ENCODE measurements around the gene MAGI1. TPM values are rescaled to one million over a fixed set of nuclear protein-coding genes. Genes with fewer than 3 reads are reported as not detected.
"Not testable (repeated sequence)": the region's sequence is repeated elsewhere in the genome, so short reads cannot be mapped to it uniquely, and the experiment has no call there.

The MAGI1 gene
- total RNA-seq, 3 donors from 2014 or later (not counting 1 experiment from before 2014, with no cell fraction given), result not detected

DNA sequence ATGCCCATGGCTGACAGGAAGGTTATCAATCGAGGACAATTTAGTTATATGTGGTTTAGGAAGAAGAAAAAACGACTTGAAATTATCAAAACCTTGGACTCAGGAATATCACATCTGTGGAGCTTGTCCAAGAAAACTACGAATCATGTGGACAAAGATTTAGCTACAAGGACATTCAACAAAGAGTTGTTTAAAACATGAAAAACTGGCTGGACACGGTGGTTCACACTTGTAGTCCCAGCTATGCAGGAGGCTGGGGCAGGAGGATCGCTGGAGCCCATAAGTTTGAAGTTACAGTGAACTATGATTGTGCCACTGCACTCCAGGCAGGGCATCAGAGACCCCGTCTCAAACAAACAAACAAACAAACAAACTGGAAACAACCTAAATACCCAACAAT lies 142.4 kb downstream of the MAGI1 start:
- Mint-ChIP-seq H3K4me1 (no peaks in the 10 kb centered on the region), H3K9me3 (no peaks in the 10 kb centered on the region), H3K27me3 (ENCODE audit: low read depth in 2 of 2) (no peaks in the 10 kb centered on the region), H3K36me3 (no peaks in the 10 kb centered on the region), H3K4me3 (no peak overlapping the region), H3K27ac (no peak overlapping the region)
- H3K4me1 ChIP-seq (ENCODE audit: control insufficient read depth, insufficient read depth, low read length), result no peaks in the 10 kb centered on the region
- no peaks in the 10 kb centered on the region for H3K27me3 ChIP-seq (ENCODE audit: control insufficient read depth, insufficient read depth, low read length)
- DNase-seq, result no peak
- H3K9me3 ChIP-seq (ENCODE audit: control insufficient read depth, insufficient read depth, low read length), result no peaks in the 10 kb centered on the region
- no peak overlapping the region for H3K27ac ChIP-seq (ENCODE audit: low read length)
- H3K36me3 ChIP-seq (ENCODE audit: control insufficient read depth, insufficient read depth, low read length), result no peaks in the 10 kb centered on the region
- 71% methylated on average over 6 of the region's 6 CpGs for WGBS (ENCODE audit: insufficient coverage)
- intact Hi-C loops (cut with micrococcal nuclease), result no loop called here
- no peak overlapping the region for H3K4me3 ChIP-seq (ENCODE audit: low read length)
- ATAC-seq, result no peak
- TF ChIP-seq, protein P1, sequence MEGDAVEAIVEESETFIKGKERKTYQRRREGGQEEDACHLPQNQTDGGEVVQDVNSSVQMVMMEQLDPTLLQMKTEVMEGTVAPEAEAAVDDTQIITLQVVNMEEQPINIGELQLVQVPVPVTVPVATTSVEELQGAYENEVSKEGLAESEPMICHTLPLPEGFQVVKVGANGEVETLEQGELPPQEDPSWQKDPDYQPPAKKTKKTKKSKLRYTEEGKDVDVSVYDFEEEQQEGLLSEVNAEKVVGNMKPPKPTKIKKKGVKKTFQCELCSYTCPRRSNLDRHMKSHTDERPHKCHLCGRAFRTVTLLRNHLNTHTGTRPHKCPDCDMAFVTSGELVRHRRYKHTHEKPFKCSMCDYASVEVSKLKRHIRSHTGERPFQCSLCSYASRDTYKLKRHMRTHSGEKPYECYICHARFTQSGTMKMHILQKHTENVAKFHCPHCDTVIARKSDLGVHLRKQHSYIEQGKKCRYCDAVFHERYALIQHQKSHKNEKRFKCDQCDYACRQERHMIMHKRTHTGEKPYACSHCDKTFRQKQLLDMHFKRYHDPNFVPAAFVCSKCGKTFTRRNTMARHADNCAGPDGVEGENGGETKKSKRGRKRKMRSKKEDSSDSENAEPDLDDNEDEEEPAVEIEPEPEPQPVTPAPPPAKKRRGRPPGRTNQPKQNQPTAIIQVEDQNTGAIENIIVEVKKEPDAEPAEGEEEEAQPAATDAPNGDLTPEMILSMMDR (IDR thresholded peaks at IDR 0.05), result no peak

DNA sequence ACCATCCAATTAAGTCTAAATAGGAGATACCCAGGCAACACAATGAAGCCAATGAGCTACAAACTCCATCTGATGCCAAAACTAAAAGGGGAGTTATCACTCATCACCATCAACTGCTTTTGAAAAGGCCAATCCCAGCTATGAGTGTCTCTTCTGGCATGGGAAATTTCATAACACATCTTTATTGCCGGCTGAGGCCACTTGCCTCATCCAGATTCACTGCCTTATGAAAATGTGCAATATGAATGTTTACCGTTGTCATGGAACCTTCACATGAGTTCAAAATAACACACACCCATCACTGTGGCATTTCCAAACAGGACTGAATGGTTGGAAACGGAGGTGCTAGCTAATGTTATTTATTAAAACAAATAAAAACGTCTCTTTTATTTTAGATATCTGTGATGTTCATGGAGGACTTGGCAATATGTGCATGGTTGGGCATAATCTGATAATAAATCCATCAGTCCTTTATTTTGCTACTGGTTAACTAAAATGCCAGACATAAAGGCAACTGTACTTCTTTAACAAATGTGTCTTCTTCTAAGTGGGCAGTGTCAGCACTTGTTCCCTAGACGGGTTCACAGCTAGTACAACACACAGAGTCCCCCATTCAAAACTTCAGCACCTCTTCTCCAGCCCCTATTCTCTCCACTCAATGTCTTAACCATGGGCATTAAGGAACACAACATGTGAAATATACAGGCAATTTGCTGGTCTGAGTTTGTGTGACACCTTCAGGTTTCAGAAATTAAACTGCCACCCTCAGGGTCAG lies 143.9 kb downstream of the MAGI1 start:
- Histone ChIP-seq H3K27ac (ENCODE audit: low read length) (no peak overlapping the region), H3K27me3 (ENCODE audit: control insufficient read depth, insufficient read depth, low read length) (no peaks in the 10 kb centered on the region), H3K9me3 (ENCODE audit: control insufficient read depth, insufficient read depth, low read length) (no peaks in the 10 kb centered on the region), H3K4me1 (ENCODE audit: control insufficient read depth, insufficient read depth, low read length) (no peaks in the 10 kb centered on the region), H3K4me3 (ENCODE audit: low read length) (no peak overlapping the region), H3K36me3 (ENCODE audit: control insufficient read depth, insufficient read depth, low read length) (no peaks in the 10 kb centered on the region)
- Mint-ChIP-seq H3K36me3 (no peaks in the 10 kb centered on the region), H3K4me1 (no peaks in the 10 kb centered on the region), H3K27ac (no peak overlapping the region), H3K27me3 (ENCODE audit: low read depth in 2 of 2) (no peaks in the 10 kb centered on the region), H3K9me3 (peaks cover 0 to 3% of the 10 kb centered on the region in 2 donors), H3K4me3 (no peak overlapping the region)
- ATAC-seq (no peak), DNase-seq (no peak)
- intact Hi-C loops (cut with micrococcal nuclease), result no loop called here
- TF ChIP-seq, protein P1 (IDR thresholded peaks at IDR 0.05), result no peak
- WGBS (ENCODE audit: insufficient coverage), result 92% methylated on average over 3 of the region's 5 CpGs

DNA sequence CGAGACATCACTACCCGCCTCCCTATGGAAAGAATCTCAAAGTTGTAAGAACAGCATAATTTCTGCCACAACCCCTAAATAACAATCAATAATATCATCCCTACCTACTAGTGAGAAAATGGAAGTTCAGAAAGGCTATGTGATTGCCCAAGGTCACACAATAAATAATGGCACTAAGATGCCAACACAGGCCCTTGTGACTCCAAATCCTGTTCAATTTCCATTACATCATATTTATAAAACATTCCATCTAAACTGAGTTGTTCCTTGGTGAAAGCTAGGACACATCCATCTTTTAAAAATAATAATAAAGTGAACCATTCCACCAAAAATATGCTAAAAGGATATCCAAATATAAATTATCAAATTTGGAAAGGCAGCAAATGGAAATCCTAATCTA lies 144.6 kb downstream of the MAGI1 start:
- no peak for ATAC-seq
- Mint-ChIP-seq H3K36me3 (no peaks in the 10 kb centered on the region), H3K4me1 (no peaks in the 10 kb centered on the region), H3K9me3 (peaks cover 0 to 3% of the 10 kb centered on the region in 2 donors), H3K27ac (no peak overlapping the region), H3K4me3 (no peak overlapping the region), H3K27me3 (ENCODE audit: low read depth in 2 of 2) (no peaks in the 10 kb centered on the region)
- TF ChIP-seq, protein P1 (IDR thresholded peaks at IDR 0.05), result no peak
- no peaks in the 10 kb centered on the region for H3K36me3 ChIP-seq (ENCODE audit: control insufficient read depth, insufficient read depth, low read length)
- no peaks in the 10 kb centered on the region for H3K9me3 ChIP-seq (ENCODE audit: control insufficient read depth, insufficient read depth, low read length)
- H3K4me1 ChIP-seq (ENCODE audit: control insufficient read depth, insufficient read depth, low read length), result no peaks in the 10 kb centered on the region
- no peak for DNase-seq
- WGBS (ENCODE audit: insufficient coverage), result 91% methylated on average over 2 of the region's 2 CpGs
- H3K27ac ChIP-seq (ENCODE audit: low read length), result no peak overlapping the region
- H3K4me3 ChIP-seq (ENCODE audit: low read length), result no peak overlapping the region
- H3K27me3 ChIP-seq (ENCODE audit: control insufficient read depth, insufficient read depth, low read length), result no peaks in the 10 kb centered on the region
- intact Hi-C loops (cut with micrococcal nuclease), result no loop called here

DNA sequence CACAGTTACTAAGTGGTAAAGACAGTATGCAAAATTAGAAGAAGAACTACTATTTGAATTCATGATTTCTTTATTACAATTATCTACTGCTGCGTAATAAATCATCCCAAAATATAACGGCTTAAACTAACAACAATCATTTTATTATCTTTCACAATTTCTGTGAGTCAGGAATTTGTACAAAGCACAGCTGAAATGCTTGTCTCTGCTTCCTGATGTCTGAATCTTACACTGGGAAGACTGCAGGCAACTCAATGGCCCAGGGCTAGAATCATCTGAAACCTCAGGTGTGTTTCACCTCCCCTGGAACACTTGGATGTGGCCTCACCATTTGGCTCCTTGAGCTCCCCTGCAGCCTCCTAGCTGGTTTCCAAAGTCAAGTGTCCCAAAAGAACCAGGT lies 145.1 kb downstream of the MAGI1 start:
- Mint-ChIP-seq H3K4me1 (no peaks in the 10 kb centered on the region), H3K27me3 (ENCODE audit: low read depth in 2 of 2) (no peaks in the 10 kb centered on the region), H3K36me3 (no peaks in the 10 kb centered on the region), H3K27ac (no peak overlapping the region), H3K9me3 (peaks cover 0 to 3% of the 10 kb centered on the region in 2 donors), H3K4me3 (no peak overlapping the region)
- Histone ChIP-seq H3K27me3 (ENCODE audit: control insufficient read depth, insufficient read depth, low read length) (no peaks in the 10 kb centered on the region), H3K4me3 (ENCODE audit: low read length) (no peak overlapping the region), H3K9me3 (ENCODE audit: control insufficient read depth, insufficient read depth, low read length) (no peaks in the 10 kb centered on the region), H3K4me1 (ENCODE audit: control insufficient read depth, insufficient read depth, low read length) (no peaks in the 10 kb centered on the region), H3K27ac (ENCODE audit: low read length) (no peak overlapping the region), H3K36me3 (ENCODE audit: control insufficient read depth, insufficient read depth, low read length) (no peaks in the 10 kb centered on the region)
- intact Hi-C loops (cut with micrococcal nuclease), result no loop called here
- TF ChIP-seq, protein P1 (IDR thresholded peaks at IDR 0.05), result no peak
- no peak for ATAC-seq
- DNase-seq, result no peak
- 98% methylated on average over 2 of the region's 2 CpGs for WGBS (ENCODE audit: insufficient coverage)

DNA sequence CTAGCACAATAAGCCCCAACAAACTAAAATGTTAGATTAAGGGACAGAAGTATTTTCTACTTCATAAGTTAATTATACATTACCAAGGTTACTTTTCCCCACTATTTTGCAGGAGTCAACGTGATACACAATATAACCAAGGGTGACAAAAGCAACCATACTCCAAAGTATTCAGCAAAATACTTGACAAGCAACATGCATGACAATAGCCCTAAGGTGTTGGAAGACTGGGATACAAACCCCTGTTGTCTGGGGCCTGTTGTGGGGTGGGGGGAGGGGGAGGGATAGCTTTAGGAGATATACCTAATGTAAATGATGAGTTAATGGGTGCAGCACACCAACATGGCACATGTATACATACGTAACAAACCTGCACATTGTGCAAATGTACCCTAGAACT lies 147.2 kb downstream of the MAGI1 start:
- H3K36me3 Mint-ChIP-seq; H3K27ac ChIP-seq (ENCODE audit: low read length); H3K4me1 Mint-ChIP-seq; H3K4me1 ChIP-seq (ENCODE audit: control insufficient read depth, insufficient read depth, low read length); H3K4me3 Mint-ChIP-seq; H3K27me3 ChIP-seq (ENCODE audit: control insufficient read depth, insufficient read depth, low read length); H3K9me3 ChIP-seq (ENCODE audit: control insufficient read depth, insufficient read depth, low read length); ATAC-seq; H3K27ac Mint-ChIP-seq; DNase-seq; H3K36me3 ChIP-seq (ENCODE audit: control insufficient read depth, insufficient read depth, low read length); H3K9me3 Mint-ChIP-seq; intact Hi-C loops (cut with micrococcal nuclease); H3K4me3 ChIP-seq (ENCODE audit: low read length); H3K27me3 Mint-ChIP-seq (ENCODE audit: low read depth in 2 of 2): not testable (repeated sequence)
- 100% methylated on average over 1 of the region's 2 CpGs for WGBS (ENCODE audit: insufficient coverage)

Measured in natural killer cell (primary cell).